HG03439 (cell line): Measurements from ENCODE around the gene ZYG11A.
A peak's percentile ranks its signal among the peaks of the same experiment; 100 is the strongest.
"Not testable (repeated sequence)": the region's sequence is repeated elsewhere in the genome, so short reads cannot be mapped to it uniquely, and the experiment has no call there.

Experiments used
- ATAC-seq: cut with Tn5 transposase; IDR thresholded peaks from one replicate; pipeline ENCODE4 v1.9.1; 2021; ENCODE audit warnings: mild to moderate bottlenecking, moderate library complexity; ENCODE audit not compliant: unreplicated experiment

Gene ZYG11A

GRCh38 chr1:52842643-52843310 lies at the start of gene ZYG11A:
ZYG11A (plus strand) TSS chr1:52842760; CDS start chr1:52842884, 124 bp downstream.
- peak; percentile 84 for ATAC-seq

- not testable (repeated sequence) for ATAC-seq
These were observed 48.8 kb upstream of the ZYG11A start for GRCh38 chr1:52793717-52794116.

GRCh38 chr1:52795464-52795863 lies 47.1 kb upstream of the ZYG11A start:
- no peak for ATAC-seq

- ATAC-seq = no peak
These were observed 44.2 kb upstream of the ZYG11A start for GRCh38 chr1:52798331-52798730.

- no peak for ATAC-seq
These were observed 41.5 kb upstream of the ZYG11A start for GRCh38 chr1:52801011-52801410.

- ATAC-seq = not testable (repeated sequence)
These were observed 38.5 kb upstream of the ZYG11A start for GRCh38 chr1:52804083-52804482.

- ATAC-seq = no peak
These were observed 28.1 kb upstream of the ZYG11A start for GRCh38 chr1:52814465-52814864.

- ATAC-seq = not testable (repeated sequence)
These were observed 21.7 kb upstream of the ZYG11A start for GRCh38 chr1:52820830-52821229.

- ATAC-seq = no peak
These were observed 16.7 kb upstream of the ZYG11A start for GRCh38 chr1:52825868-52826267.

GRCh38 chr1:52834798-52835197 lies 7.8 kb upstream of the ZYG11A start:
- no peak for ATAC-seq

- ATAC-seq = no peak
These were observed 6.5 kb upstream of the ZYG11A start for GRCh38 chr1:52836035-52836434.

- not testable (repeated sequence) for ATAC-seq
These were observed 3.4 kb upstream of the ZYG11A start for GRCh38 chr1:52839175-52839574.

GRCh38 chr1:52845119-52845518 lies 2.6 kb downstream of the ZYG11A start:
- ATAC-seq = not testable (repeated sequence)

- no peak for ATAC-seq
These were observed 5.9 kb downstream of the ZYG11A start for GRCh38 chr1:52848423-52848822.

GRCh38 chr1:52850951-52851350 lies 8.4 kb downstream of the ZYG11A start:
- no peak for ATAC-seq

- ATAC-seq = no peak
These were observed 10.3 kb downstream of the ZYG11A start for GRCh38 chr1:52852854-52853253.

GRCh38 chr1:52855584-52855983 lies 13.0 kb downstream of the ZYG11A start:
- ATAC-seq = no peak

- no peak for ATAC-seq
These were observed 13.5 kb downstream of the ZYG11A start for GRCh38 chr1:52856026-52856425.

GRCh38 chr1:52857443-52857842 lies 14.9 kb downstream of the ZYG11A start:
- no peak for ATAC-seq

- ATAC-seq = no peak
These were observed 20.3 kb downstream of the ZYG11A start for GRCh38 chr1:52862666-52863458.

GRCh38 chr1:52867087-52867863 lies 24.7 kb downstream of the ZYG11A start:
- ATAC-seq = peak; percentile 95
